Fibroblast of the conjunctiva (primary cell): ENCODE measurements around the gene APOL5.
A peak's percentile ranks its signal among the peaks of the same experiment; 100 is the strongest.
"Not testable (repeated sequence)": the region's sequence is repeated elsewhere in the genome, so short reads cannot be mapped to it uniquely, and the experiment has no call there.

ENCODE experiments used
- DNase-seq: peaks from one replicate; pipeline ENCODE4 v3.0.0-alpha.2; 2010; ENCODE audit warnings: low read depth

The APOL5 gene

DNA sequence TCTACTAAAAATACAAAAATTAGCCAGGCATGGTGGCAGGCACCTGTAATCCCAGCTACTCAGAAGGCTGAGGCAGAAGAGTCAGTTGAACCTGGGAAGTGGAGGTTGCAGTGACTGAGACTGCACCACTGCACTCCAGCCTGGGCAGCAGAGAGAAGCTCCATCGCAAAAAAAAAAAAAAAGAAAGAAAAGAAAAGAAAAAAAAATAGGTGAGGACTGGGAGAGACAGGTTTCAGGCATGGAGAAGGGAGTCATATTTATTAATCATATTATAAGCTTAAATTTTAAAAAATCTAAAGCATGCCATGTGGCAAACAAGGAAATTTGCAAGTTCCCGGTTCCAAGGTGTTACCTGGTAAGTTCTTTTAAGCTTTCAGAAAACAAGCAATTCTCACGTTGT is at the start of gene APOL5:
APOL5 (plus strand) TSS at position 301 of the 400 bp plus-strand sequence; CDS start at position 301, 0 bp downstream.
- no peak for DNase-seq

DNA sequence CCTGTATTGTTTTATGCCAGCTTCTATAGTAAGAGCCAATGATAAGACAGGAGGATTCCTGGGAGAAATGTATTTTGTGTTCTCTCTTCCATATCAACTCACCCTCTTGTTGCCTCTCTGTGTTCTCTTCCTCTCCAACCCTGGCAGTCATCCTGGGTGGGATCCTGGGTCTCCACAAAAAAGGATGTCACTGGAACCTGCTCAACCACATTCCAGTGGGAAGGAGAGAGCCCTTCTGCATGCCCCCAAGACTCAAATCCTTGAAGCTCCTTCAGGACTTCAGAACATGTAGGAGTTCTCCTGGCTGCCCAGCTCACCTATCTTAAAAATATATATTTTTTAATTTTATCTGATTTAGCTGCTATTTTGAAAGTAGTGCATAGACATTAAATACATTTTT is 43.3 kb upstream of the APOL5 start:
- DNase-seq: no peak

DNA sequence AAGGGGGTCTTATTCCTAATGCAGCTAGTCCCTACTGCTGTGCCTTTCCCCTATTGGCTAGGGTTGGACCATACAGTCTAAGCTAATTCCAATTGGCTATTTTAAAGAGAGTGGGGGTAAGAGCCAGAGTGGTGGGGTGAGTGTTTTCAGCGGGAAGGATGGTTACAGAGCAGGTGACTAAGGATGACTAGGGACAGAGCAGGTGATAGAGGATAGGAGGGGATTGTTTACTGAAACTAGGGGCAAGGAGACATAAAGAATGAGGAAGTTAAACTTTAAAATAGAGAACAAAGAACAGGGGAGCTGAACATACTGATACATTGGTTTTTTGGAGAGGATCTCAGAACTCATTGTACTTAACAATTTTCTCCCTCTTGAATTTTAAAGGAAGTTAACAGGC is 41.6 kb upstream of the APOL5 start:
- not testable (repeated sequence) for DNase-seq

GRCh38 chr22:35677460-35678187 is 40.0 kb upstream of the APOL5 start:
- no peak for DNase-seq

DNA sequence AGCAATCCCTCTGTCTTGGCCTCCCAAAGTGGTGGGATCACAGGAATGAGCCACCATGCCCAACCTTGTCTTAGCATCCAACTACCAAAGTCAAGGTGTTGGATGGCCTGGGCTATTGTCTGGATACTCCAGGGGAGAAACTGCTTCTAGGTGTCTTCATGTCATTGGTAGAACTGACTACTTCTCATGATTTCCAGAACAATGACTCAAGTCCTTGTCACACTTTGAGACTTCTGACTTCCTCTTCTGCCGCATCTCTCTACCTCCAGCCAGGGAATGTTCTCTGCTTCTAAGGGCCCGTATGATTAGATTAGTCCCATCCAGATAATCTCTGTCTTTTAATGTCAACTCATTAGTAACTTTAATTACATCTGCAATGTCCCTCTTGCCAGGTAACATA is 38.8 kb upstream of the APOL5 start:
- DNase-seq: no peak

DNA sequence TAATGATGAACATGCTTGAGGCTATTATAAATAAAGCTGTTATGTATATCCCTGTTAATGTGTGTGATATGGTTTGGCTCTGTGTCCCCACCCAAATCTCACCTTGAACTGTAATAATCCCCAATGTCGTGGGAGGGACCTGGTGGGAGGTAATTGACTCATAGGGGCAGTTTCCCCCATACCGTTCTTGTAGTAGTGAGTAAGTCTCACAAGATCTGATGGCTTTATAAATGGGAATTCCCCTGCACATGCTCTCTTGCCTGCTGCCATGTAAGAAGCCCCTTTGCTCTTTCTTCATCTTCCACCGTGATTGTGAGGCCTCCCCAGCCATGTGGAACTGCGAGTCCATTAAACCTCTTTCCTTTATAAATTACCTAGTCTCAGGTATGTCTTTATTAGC is 38.2 kb upstream of the APOL5 start:
- not testable (repeated sequence) for DNase-seq

- no peak for DNase-seq
Measured at GRCh38 chr22:35681454-35682052, 36.1 kb upstream of the APOL5 start.

DNA sequence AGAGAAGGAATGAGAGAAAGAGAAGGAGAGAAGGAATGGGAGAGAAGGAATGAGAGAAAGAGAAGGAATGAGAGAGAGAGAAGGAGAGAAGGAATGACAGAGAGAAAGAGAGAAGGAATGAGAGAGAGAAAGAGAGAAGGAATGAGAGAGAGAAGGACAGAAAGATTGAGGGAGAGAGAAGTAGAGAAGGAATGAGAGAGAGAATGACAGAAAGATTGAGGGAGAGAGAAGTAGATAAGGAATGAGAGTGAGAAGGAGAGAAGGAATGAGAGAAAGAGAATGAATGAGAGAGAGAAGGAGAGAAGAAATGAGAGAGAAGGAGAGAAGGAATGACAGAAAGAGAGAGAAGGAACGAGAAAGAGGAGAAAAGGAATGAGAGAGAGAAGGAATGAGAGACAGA is 34.1 kb upstream of the APOL5 start:
- DNase-seq: no peak

DNA sequence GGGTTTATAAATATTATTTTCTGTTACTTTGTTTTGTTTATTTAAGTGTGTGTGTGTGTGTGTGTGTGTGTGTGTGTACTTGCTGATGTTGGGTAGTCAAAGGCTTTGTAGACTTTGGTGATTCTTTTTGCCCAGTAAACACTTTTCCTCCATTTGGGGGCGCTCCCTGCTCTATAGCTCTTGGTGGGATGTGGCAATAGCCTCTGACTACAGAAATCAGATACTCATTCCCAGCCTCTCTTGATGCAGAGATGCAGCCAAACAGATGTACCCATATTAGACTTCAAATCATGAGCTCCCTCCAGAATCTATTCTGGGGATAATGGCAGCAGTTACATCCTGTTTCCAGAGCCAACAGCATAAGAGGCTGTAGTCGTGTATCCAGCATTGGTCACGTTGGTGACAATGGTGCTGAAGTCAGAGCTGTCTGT is 33.4 kb upstream of the APOL5 start:
- DNase-seq: peak; percentile 41

- DNase-seq: no peak
Measured at GRCh38 chr22:35684732-35685131, 32.9 kb upstream of the APOL5 start.

DNA sequence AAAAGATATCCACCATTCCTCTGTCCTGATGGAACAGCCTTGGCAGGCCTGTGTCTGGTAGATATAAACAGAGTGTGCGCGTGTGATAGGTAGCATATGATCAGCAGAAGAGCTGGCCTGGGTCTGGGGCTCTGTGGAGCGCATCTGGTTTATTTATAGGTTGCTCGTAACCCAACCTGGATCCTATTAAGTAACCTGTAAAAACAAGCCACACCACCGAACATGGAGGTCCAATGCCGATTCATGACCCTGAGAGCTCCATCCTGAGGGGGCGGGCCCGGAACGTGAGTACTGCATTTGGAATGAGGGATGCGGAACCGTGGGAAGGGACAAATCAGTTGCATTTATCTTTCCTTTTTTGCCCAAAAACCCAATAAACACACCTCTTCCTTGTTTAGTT is 31.9 kb upstream of the APOL5 start:
- no peak for DNase-seq

DNA sequence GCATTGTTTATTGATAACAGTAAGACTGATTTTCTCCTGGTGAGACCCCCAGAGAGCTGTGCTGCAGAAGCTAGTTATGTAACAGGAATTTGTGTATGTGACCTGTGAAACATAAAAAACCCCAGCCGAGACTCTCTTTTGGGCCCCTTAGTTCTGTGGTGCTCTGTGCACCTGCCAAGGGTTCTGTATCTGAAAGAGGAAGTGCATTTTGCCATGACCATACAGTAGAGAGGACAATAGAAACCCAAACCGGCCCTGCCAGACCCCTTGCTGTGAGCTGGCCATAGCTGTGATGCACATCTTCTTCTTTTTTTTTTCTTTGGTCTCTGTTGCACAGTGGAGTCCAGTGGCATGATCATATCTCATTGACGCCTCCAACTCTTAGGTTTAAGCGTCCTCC is 31.4 kb upstream of the APOL5 start:
- DNase-seq: no peak

DNA sequence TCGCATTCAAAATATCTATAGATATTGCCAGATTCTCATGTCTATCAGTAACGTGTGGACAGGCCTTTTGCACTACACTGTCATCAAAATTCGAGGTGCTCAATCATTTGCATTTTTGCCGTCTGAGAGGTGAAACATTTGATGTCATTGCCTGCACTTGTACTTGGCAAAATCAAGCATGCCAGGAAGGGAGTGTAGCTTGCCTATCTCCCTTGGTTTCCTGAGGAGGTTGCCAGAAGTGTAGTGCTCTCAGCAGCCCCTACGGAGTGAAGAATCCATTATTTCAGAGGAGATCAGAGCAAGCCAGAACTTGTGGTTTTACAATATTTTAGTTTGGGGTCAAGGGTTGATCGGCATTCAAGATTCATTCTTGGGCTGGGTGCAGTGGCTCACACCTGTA is 30.2 kb upstream of the APOL5 start:
- DNase-seq: no peak

DNA sequence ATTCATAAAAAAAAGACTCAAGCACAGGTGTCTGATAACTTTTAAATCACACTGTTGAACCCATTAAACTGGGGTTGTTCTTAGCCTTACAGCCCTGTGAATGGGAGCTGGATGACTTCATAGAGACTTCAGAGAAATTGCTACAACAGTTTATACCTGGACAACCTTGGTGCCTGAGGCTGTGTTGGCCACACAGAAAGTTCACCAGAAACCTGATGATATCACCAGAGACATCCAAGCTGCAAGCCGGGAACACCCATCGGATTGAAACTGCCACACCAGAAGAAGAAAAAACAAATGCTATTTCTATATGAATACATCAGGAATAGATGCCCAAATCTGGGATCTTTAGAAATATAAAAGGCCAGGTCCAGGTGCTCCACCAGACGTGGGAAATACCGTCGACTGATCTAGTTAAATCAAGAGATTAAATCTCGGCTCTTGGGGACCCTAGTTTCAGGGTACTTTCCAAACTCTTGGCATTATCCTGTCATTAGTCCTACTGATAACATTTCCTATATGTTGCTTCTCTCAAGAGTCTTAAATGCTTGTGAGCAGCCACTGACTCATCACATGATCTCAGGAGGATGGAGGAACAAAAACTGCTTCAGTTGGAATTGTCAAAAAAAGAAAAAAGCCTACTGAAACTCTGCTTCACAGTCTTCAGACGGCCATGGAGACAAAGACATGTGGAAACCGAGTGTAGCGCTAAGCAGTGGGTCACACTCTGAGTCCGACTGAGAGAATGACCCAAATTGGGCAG is 28.6 kb upstream of the APOL5 start:
- DNase-seq: no peak

- no peak for DNase-seq
Measured at GRCh38 chr22:35690001-35690400, 27.7 kb upstream of the APOL5 start.

GRCh38 chr22:35695202-35695601 is 22.5 kb upstream of the APOL5 start:
- no peak for DNase-seq

GRCh38 chr22:35697142-35697541 is 20.5 kb upstream of the APOL5 start:
- DNase-seq: no peak

DNA sequence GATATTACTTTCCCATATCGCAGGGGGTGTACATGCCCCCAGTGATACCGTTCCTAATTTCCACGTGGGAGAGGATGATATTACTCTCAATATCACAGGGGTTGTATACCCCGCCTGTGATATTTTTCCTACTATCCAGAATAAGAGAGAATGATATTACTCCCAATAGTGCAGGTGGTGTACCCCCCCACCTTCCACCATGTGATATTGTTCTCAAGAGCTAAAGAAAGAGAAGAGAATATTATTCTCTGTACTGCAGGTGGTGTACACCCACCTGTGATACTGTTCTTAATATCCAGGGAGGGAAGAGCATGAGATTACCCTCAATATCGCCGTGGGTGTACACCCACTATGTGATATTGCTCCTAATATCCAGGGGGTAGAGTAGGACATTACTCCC is 17.8 kb upstream of the APOL5 start:
- not testable (repeated sequence) for DNase-seq

- DNase-seq: no peak
Measured at GRCh38 chr22:35703861-35704584, 13.6 kb upstream of the APOL5 start.

- DNase-seq: peak; percentile 43
Measured at GRCh38 chr22:35705141-35705540, 12.5 kb upstream of the APOL5 start.

DNA sequence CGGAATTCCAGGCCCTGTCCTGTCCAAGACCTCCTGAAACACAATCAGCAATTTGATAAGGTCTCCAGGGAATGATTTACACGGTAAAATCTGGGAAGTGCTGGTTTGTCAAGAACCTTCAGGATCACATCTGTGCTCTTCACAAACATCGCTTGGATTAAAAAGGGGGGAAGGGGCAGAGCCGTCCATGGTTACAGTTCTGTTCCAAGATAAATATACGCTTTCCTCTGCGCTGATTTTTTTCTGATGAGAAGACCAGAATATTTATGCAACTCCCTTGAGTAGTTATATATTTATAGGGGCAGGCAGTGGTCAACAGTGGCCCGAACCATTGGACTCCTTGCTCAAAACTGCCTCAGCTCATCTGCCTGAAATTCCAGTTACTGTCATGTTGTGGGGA is 9.2 kb upstream of the APOL5 start:
- DNase-seq: no peak

DNA sequence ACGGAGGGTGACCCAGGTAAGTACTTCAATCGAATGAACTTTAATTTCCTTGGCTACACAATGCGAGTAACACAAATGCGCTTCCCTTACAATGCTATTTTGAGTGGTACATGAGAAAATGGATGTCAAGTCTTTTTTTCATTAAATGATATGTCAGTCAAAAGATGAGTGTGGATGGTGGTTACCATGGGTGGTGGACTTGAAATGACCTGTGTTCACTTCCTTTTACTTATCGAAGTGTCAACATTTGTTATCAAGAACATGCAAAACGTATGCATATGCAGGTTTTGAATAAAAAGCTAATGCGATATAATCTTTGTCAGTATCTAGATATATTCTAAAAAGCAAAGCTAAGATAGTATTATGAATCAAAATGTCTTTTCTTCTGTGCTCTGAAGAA is 8.8 kb upstream of the APOL5 start:
- DNase-seq: no peak

DNA sequence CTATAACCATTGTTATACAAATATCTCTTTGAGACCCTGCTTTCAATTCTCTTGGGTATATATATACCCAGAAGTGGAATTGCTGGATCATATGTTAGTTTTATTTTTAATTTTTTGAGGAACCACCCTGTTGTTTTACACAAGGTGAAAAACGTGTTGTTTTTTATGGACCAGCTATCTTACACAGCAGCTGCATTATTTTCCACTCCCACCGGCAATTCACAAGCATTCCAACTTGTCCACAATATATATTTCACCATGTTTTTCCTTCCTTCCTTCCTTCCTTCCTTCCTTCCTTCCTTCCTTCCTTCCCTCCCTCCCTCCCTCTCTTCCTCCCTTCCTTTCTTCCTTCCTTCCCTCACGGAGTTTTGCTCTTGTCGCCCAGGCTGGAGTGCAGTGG is 6.3 kb upstream of the APOL5 start:
- no peak for DNase-seq
